Mucosa of gallbladder (tissue), 1 donor: ENCODE data around the gene LPAR2. TPM values are rescaled to one million over a fixed set of nuclear protein-coding genes. Genes with fewer than 3 reads are reported as not detected.

ENCODE experiments used
- DNase-seq: peaks from one replicate; pipeline ENCODE4 v3.0.0-alpha.2; 2020; ENCODE audit warnings: low spot score
- total RNA-seq: library from RNA; stranded (reverse); gene quantifications from one replicate; pipeline ENCODE4 v1.2.1, GENCODE V29; 2021
- donor health status: DM: no; HTN: no; CAD: no.

Gene LPAR2
- total RNA-seq, 1 donor from 2014 or later, result 44.3 TPM

- no peak for DNase-seq
Observed at GRCh38 chr19:19597809-19598306, 30.2 kb downstream of the LPAR2 start.

DNA sequence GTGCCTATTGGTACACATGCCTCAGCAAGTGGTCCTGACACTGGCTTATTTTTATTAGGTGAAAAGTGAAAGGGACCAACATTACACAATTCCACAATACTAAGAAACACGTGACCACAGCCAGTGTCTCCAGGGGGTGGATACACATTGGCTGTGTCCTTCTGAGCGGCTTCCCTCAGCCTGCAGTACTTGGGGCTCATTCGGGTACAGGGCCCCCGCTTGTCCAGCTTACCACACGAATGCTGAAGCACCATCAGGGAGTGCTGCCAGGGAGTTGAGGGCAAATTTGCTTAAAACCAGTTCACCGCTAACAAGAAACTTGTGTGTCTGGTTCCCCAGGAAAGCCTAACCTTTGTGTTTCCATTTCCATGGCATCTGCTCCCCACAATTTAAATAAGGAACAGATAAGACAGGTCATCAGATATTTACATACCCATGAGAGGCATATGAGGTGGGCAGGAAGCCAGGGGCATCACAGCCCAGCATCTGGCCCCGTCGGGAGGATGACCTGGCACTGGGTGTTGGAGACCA lies 32.8 kb downstream of the LPAR2 start:
- peak; percentile 22 for DNase-seq

GRCh38 chr19:19594381-19594780 lies 33.6 kb downstream of the LPAR2 start:
- no peak for DNase-seq

DNA sequence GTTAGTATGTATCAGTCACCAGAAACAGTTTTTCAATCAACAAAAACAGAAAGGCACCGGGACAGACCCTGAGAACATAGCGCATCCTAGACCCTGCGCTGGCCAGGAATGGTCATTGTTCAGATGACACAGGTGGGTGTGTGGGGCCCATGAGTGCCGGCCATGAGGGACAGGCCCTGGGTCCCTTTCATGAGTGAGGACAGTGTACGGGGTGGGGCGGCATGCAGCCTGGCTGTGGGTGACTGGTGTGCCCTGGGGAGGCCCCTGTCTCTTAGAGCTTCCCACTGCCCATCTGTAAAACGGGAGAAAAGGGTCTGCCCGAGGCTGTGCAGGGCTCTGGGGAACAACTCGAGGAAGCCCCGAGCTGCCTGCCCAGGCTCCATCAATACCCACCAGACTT lies 35.3 kb downstream of the LPAR2 start:
- DNase-seq, result no peak

DNA sequence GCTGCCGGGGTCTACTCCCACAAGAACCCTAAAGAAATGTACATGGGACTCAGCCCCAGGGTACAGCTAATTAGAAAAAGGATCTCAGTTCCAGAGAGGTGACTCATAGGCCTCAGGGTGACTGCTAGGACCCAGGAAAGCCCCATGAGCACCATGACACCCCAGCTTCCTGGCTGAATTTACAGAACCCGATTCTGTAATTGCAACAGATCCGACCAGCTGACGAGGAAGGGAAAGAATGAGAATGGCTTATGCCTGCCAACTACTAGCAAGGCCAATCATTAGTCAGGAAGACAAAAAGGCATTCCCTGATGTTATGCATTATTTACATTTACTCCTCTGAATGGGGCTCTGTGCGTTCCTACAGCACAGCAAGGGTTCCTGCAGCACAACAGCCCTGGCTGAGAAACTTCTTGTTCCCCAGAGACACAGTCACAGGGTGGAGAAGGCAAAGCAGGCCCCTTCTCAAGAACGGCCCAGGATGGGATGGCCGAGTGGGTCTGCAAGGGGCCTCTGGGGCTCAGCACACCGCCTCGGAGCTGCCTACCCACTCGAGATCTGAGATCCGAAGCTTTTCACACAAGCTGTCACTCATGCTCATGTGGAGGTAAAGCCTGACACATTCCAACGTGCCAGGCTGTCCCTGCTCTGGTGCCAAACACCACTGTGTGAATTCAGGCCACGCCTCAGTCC lies 36.7 kb downstream of the LPAR2 start:
- DNase-seq, result peak; percentile 65

DNA sequence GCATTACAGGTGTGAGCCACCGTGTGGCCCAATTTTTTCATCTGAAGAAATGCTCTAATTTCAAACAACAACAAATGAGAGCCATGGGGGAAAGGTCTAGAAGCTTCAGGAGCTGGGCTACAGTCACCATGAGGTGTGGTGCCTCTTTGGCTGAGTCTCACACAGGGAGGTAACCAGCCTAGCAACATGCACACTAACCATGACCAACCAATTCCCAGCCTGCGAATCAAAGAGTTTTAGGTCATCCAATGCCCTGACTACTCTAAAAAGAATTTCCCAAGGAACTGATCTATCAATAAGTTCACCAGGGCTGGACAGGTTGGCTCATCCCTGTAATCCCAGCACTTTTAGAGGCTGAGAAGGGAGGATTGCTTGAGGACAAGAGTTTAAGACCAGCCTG lies 39.5 kb downstream of the LPAR2 start:
- no peak for DNase-seq

DNA sequence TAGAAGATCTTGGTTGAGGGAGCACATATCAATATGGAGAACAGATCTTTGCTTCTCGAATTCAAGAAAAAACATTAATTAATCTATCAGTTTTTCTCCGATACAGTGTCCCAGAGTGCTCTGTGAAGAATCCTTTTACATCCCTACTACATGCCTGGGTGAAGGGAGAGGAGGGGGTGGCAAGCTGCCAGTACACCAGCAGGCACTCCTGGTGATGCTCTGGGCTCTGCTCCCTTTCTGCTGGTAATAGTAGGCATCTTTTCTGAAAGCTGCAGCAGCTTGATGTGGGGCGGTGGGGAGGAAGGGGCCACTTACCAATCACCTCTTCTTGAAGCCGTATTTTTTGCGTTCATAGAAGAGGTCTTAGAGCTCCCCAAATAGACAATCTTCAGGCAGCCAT lies 40.2 kb downstream of the LPAR2 start:
- DNase-seq, result no peak

DNA sequence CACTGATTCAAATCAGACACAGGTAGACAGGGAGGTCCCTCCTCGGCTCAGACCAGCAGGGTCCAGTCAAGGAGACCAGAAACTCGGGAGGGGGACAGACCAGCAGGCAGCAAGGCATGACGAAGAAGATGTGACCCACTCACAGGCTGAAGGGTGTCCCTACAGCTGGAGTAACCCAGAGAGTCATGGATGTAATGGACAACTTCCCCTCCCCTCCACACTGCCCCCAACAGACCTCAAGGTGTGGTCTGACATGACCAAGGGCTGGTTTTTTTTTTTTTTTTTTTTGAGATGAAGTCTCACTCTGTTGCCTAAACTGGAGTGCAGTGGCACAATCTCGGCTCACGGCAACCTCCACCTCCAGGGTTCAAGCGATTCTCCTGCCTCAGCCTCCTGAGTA lies 43.7 kb downstream of the LPAR2 start:
- no peak for DNase-seq

- no peak for DNase-seq
Observed at GRCh38 chr19:19582471-19582870, 45.5 kb downstream of the LPAR2 start.

DNA sequence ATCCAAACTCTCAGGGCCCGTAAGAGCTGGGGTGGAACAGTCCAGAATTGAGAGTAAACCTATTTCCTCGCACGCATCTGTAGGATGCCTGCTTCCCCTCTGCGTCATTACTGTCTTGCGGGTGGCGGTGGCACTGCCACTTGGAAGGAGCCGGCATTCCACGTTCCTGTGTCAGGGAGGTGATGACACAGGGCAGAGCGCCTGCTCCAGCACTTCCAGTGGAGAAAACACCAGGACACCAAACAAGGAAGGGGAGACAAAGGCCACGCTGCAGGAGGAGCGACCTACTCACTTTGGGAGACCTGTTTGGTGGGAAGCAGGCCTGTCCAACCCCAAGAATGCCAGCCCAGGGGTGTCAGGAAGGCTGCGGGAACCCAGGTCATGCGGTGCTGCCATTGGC lies 46.6 kb downstream of the LPAR2 start:
- no peak for DNase-seq

DNA sequence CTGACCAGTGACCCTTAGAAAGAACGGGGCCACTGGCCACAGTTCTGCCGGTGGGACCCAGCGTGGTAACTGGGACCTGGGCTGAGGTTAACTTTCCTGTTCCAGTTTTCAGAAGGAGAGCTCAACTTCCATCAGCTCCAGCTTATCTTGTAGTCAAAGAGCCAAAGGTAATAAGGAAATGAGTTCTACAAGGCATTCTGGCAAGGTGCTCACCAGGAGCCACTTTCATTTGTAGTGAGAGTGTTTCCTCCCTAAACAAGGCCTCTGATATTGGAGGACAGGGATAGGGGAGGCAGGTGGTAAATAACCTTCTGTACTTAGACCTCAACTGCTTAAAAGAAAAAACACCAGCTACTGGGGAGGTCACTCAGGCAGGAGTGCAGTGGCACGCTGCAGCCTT lies 47.6 kb downstream of the LPAR2 start:
- DNase-seq, result no peak

DNA sequence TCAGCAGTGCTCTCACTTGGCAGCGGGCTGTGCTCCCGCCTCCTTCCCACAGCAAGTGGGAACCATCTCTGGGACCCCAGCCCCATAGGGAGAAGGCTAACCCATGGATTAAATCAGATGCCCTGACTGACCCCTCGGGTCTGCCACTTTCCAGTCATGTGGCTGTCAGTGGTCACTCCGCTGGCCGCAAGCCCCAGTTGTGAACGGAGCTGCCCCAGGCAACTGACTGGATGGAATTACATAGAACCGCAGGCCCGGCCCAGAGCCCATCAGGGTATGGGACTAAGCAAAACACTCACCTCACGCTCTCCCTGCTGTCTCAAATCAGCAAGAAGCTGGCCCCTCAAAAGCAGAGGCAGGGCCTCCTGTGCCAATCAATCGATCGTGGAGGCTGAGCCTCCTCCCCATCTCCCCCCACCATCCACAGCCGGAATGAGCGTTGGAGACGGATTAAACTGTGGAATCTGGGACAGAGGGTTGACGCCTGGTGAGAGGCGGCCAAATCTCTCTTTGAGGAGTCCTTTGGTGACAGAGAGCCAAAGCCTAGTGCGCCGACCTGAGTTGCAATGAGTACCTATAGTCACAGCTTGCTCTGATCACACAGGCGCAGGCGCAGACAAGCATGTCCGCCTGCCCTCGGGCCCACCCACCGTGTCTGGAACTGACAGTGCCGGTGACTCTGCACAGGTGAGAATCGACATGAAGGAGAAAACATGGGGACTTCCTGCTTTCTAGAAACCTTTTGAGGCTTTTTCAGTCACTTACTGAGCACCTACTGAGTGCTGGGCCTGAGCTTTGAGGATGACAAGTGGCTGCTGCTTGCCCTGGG lies 48.3 kb downstream of the LPAR2 start:
- DNase-seq, result no peak

DNA sequence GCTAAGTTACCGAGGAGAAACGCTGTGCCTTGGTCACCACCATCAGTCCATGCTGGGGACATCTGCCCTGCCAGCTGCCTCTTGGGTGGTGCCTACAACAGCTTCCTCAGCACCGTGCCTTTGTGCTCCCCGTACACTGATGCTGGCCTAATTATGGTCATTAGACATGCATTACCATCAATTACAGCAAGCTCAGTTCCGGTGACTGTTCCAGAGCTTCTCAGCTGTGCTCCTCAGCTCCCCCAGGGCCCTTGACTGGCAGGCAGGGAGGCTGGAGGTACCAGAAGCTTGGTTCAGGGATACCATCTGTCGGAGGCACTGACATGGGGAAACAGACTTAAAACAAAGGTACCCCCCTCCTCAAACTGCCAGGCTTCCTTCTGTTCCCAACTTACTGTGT lies 49.8 kb downstream of the LPAR2 start:
- no peak for DNase-seq

GRCh38 chr19:19575411-19575810 lies 52.6 kb downstream of the LPAR2 start:
- DNase-seq, result no peak

Other genes with a start within 250 kb of the LPAR2 start
- 110 TPM for gene GATAD2A, start 222.5 kb downstream of the LPAR2 start, total RNA-seq
- gene TSSK6, start 112.7 kb downstream of the LPAR2 start, total RNA-seq, result 3.3 TPM
- gene NDUFA13, start 112.0 kb downstream of the LPAR2 start, total RNA-seq, result 376 TPM
- gene YJEFN3, start 99.3 kb downstream of the LPAR2 start, total RNA-seq, result 8.9 TPM
- gene CILP2, start 90.0 kb downstream of the LPAR2 start, total RNA-seq, result 0.26 TPM
- gene PBX4, start 9.5 kb downstream of the LPAR2 start, total RNA-seq, result 9.9 TPM
- 28.5 TPM for gene GMIP, start 15.4 kb upstream of the LPAR2 start, total RNA-seq
- 86.5 TPM for gene ATP13A1, start 35.5 kb upstream of the LPAR2 start, total RNA-seq
- gene ZNF101, start 40.6 kb upstream of the LPAR2 start, total RNA-seq, result 9.2 TPM
- gene ZNF14, start 104.9 kb upstream of the LPAR2 start, total RNA-seq, result 6.4 TPM
- gene ZNF506, start 193.5 kb upstream of the LPAR2 start, total RNA-seq, result 28.9 TPM
- 16.0 TPM for gene ZNF253, start 237.7 kb upstream of the LPAR2 start, total RNA-seq